Activated CD8-positive, alpha-beta memory T cell treated with anti-CD3 and anti-CD28 coated beads, Interleukin-2, amount 50 U/mL, for 48 hours (primary cell): ENCODE data around the gene NOX5.

Source experiments
- DNase-seq: peaks from one replicate; pipeline ENCODE4 v3.0.0-alpha.2; 2020

NOX5 gene

GRCh38 chr15:68992696-68993095 is 21.8 kb upstream of the NOX5 start:
- no peak for DNase-seq

- no peak for DNase-seq
Measured at GRCh38 chr15:68993276-68993675, 21.2 kb upstream of the NOX5 start.

GRCh38 chr15:68994149-68994548 is 20.3 kb upstream of the NOX5 start:
- DNase-seq = no peak

GRCh38 chr15:68994981-68995761 is 19.3 kb upstream of the NOX5 start:
- DNase-seq = no peak

GRCh38 chr15:68997050-68997449 is 17.4 kb upstream of the NOX5 start:
- no peak for DNase-seq

GRCh38 chr15:68997930-68998777 is 16.3 kb upstream of the NOX5 start:
- DNase-seq = no peak

- no peak for DNase-seq
Measured at GRCh38 chr15:68999091-68999490, 15.4 kb upstream of the NOX5 start.

- DNase-seq = no peak
Measured at GRCh38 chr15:69000091-69000490, 14.4 kb upstream of the NOX5 start.

- no peak for DNase-seq
Measured at GRCh38 chr15:69000725-69001503, 13.6 kb upstream of the NOX5 start.

GRCh38 chr15:69002783-69003182 is 11.7 kb upstream of the NOX5 start:
- no peak for DNase-seq

- DNase-seq = no peak
Measured at GRCh38 chr15:69004011-69004410, 10.5 kb upstream of the NOX5 start.

GRCh38 chr15:69008056-69008455 is 6.4 kb upstream of the NOX5 start:
- DNase-seq = no peak

GRCh38 chr15:69009341-69009740 is 5.2 kb upstream of the NOX5 start:
- no peak for DNase-seq

- no peak for DNase-seq
Measured at GRCh38 chr15:69011641-69012040, 2.9 kb upstream of the NOX5 start.

- no peak for DNase-seq
Measured at GRCh38 chr15:69012761-69013364, 1.6 kb upstream of the NOX5 start.

- no peak for DNase-seq
Measured at GRCh38 chr15:69013726-69014406, 629 bp upstream of the NOX5 start.

GRCh38 chr15:69015591-69015990 is 1.1 kb downstream of the NOX5 start:
- DNase-seq = no peak

- DNase-seq = no peak
Measured at GRCh38 chr15:69016021-69016595, 1.6 kb downstream of the NOX5 start.

- DNase-seq = no peak
Measured at GRCh38 chr15:69017978-69018377, 3.5 kb downstream of the NOX5 start.

- DNase-seq = no peak
Measured at GRCh38 chr15:69018951-69019350, 4.5 kb downstream of the NOX5 start.

- DNase-seq = no peak
Measured at GRCh38 chr15:69021895-69022294, 7.4 kb downstream of the NOX5 start.

GRCh38 chr15:69025320-69025719 is 10.8 kb downstream of the NOX5 start:
- no peak for DNase-seq
